Measurements from ENCODE around the gene TXLNG.
A peak's percentile ranks its signal among the peaks of the same experiment; 100 is the strongest.

- TF ChIP-seq, protein P1, sequence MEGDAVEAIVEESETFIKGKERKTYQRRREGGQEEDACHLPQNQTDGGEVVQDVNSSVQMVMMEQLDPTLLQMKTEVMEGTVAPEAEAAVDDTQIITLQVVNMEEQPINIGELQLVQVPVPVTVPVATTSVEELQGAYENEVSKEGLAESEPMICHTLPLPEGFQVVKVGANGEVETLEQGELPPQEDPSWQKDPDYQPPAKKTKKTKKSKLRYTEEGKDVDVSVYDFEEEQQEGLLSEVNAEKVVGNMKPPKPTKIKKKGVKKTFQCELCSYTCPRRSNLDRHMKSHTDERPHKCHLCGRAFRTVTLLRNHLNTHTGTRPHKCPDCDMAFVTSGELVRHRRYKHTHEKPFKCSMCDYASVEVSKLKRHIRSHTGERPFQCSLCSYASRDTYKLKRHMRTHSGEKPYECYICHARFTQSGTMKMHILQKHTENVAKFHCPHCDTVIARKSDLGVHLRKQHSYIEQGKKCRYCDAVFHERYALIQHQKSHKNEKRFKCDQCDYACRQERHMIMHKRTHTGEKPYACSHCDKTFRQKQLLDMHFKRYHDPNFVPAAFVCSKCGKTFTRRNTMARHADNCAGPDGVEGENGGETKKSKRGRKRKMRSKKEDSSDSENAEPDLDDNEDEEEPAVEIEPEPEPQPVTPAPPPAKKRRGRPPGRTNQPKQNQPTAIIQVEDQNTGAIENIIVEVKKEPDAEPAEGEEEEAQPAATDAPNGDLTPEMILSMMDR (IDR thresholded peaks at IDR 0.05) = peak; percentile 94
- TF ChIP-seq RCOR1 (IDR thresholded peaks at IDR 0.05; ENCODE audit: low read length) (0 out of 2 replicates have a peak, but pooled peaks have one; percentile 23), FOXM1 (IDR thresholded peaks at IDR 0.05; ENCODE audit: low read depth) (no peak), TEAD4 (IDR thresholded peaks at IDR 0.05; ENCODE audit: borderline replicate concordance, insufficient read depth) (no peak), RFX5 (IDR thresholded peaks at IDR 0.05; ENCODE audit: low read length) (no peak)
Measured at GRCh38 chrX:16892504-16893362, 106.5 kb downstream of the TXLNG start.
